Memory B cell (primary cell): ENCODE measurements around the gene CBFA2T3.

Experiments used
- ATAC-seq: fragments of 150-1000 bp; cut with Tn5 transposase; 2 replicates; pipeline ENCODE4 v1.10.0; 2021; ENCODE audit warnings: low read depth, mild to moderate bottlenecking, moderate library complexity
- DNase-seq, 2 donors: peaks; one replicate each; pipeline ENCODE4 v3.0.0; 2022; ENCODE audit warnings: low spot score in 2 of 2
- H3K27ac Mint-ChIP-seq: one replicate; pipeline ENCODE4 v1.8.0; 2022; ENCODE audit warnings: mild to moderate bottlenecking, moderate library complexity, mixed read lengths
- H3K27me3 Mint-ChIP-seq: one replicate; pipeline ENCODE4 v1.8.0; 2022; ENCODE audit warnings: mixed read lengths
- H3K36me3 Mint-ChIP-seq: one replicate; pipeline ENCODE4 v1.8.0; 2022; ENCODE audit warnings: mild to moderate bottlenecking, mixed read lengths
- H3K4me1 Mint-ChIP-seq: one replicate; pipeline ENCODE4 v1.8.0; 2022; ENCODE audit warnings: mixed read lengths
- H3K4me3 Mint-ChIP-seq: one replicate; pipeline ENCODE4 v1.8.0; 2022; ENCODE audit warnings: mild to moderate bottlenecking, moderate library complexity, mixed read lengths
- H3K9me3 Mint-ChIP-seq: one replicate; pipeline ENCODE4 v1.8.0; 2022; ENCODE audit warnings: mixed read lengths

The CBFA2T3 gene

GRCh38 chr16:88912556-88912955 lies 64.5 kb downstream of the CBFA2T3 start:
- H3K4me1 Mint-ChIP-seq = peaks cover 40% of the 10 kb centered on the region
- ATAC-seq (no peak), DNase-seq (no peak)
- no peak overlapping the region for H3K4me3 Mint-ChIP-seq
- H3K36me3 Mint-ChIP-seq = peaks cover 24% of the 10 kb centered on the region
- no peaks in the 10 kb centered on the region for H3K9me3 Mint-ChIP-seq
- H3K27me3 Mint-ChIP-seq = no peaks in the 10 kb centered on the region
- peak overlapping the region; percentile 87 for H3K27ac Mint-ChIP-seq

DNA sequence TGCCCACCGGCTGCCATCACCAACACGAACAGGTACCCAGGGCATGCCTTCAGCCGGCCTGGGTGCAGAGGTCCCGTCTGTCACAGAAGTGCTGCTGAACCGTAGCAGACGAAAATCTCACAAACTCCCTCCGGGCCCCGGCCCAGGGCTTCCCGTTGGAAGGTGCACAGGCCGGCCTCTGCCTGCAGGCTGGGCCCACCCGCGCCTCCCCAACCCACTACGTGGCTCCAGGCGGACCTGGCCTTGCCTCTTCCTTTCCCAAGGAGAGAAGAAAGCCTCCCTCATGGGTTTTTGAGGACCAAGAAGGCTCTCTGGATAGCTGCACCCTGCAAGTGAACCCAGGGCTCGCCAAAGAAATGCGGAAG lies 65.1 kb downstream of the CBFA2T3 start:
- ATAC-seq = no peak
- Mint-ChIP-seq H3K4me1 (peaks cover 38% of the 10 kb centered on the region), H3K27me3 (no peaks in the 10 kb centered on the region), H3K27ac (no peak overlapping the region), H3K9me3 (no peaks in the 10 kb centered on the region), H3K4me3 (no peak overlapping the region), H3K36me3 (peaks cover 23% of the 10 kb centered on the region)
- DNase-seq = no peak

- peak overlapping the region; percentile 88 for H3K27ac Mint-ChIP-seq
- DNase-seq (peak in 1 of 2 donors; percentile 47), ATAC-seq (peak; percentile 81)
- no peaks in the 10 kb centered on the region for H3K27me3 Mint-ChIP-seq
- H3K4me1 Mint-ChIP-seq = peaks cover 36% of the 10 kb centered on the region
- H3K36me3 Mint-ChIP-seq = peaks cover 20% of the 10 kb centered on the region
- no peaks in the 10 kb centered on the region for H3K9me3 Mint-ChIP-seq
- peak overlapping the region; percentile 29 for H3K4me3 Mint-ChIP-seq
These were observed 65.7 kb downstream of the CBFA2T3 start for GRCh38 chr16:88911136-88911945.

GRCh38 chr16:88910284-88911135 lies 66.5 kb downstream of the CBFA2T3 start:
- H3K27me3 Mint-ChIP-seq = no peaks in the 10 kb centered on the region
- H3K9me3 Mint-ChIP-seq = no peaks in the 10 kb centered on the region
- ATAC-seq (no peak), DNase-seq (no peak)
- no peak overlapping the region for H3K4me3 Mint-ChIP-seq
- H3K36me3 Mint-ChIP-seq = peaks cover 15% of the 10 kb centered on the region
- peak overlapping the region; percentile 88 for H3K27ac Mint-ChIP-seq
- peaks cover 35% of the 10 kb centered on the region for H3K4me1 Mint-ChIP-seq

- no peak overlapping the region for H3K27ac Mint-ChIP-seq
- no peaks in the 10 kb centered on the region for H3K27me3 Mint-ChIP-seq
- DNase-seq = no peak
- H3K4me1 Mint-ChIP-seq = peaks cover 39% of the 10 kb centered on the region
- ATAC-seq = no peak
- peaks cover 15% of the 10 kb centered on the region for H3K36me3 Mint-ChIP-seq
- H3K9me3 Mint-ChIP-seq = no peaks in the 10 kb centered on the region
- H3K4me3 Mint-ChIP-seq = no peak overlapping the region
These were observed 67.4 kb downstream of the CBFA2T3 start for GRCh38 chr16:88909431-88910210.

- no peak overlapping the region for H3K27ac Mint-ChIP-seq
- H3K27me3 Mint-ChIP-seq = no peaks in the 10 kb centered on the region
- H3K36me3 Mint-ChIP-seq = peaks cover 8% of the 10 kb centered on the region
- H3K4me3 Mint-ChIP-seq = no peak overlapping the region
- peaks cover 35% of the 10 kb centered on the region for H3K4me1 Mint-ChIP-seq
- ATAC-seq = no peak
- H3K9me3 Mint-ChIP-seq = no peaks in the 10 kb centered on the region
- DNase-seq = no peak
These were observed 68.7 kb downstream of the CBFA2T3 start for GRCh38 chr16:88908307-88908706.

GRCh38 chr16:88907768-88908167 lies 69.2 kb downstream of the CBFA2T3 start:
- ATAC-seq = no peak
- no peak for DNase-seq
- Mint-ChIP-seq H3K4me1 (peaks cover 35% of the 10 kb centered on the region), H3K27ac (no peak overlapping the region), H3K36me3 (peaks cover 8% of the 10 kb centered on the region), H3K9me3 (no peaks in the 10 kb centered on the region), H3K27me3 (no peaks in the 10 kb centered on the region), H3K4me3 (no peak overlapping the region)

DNA sequence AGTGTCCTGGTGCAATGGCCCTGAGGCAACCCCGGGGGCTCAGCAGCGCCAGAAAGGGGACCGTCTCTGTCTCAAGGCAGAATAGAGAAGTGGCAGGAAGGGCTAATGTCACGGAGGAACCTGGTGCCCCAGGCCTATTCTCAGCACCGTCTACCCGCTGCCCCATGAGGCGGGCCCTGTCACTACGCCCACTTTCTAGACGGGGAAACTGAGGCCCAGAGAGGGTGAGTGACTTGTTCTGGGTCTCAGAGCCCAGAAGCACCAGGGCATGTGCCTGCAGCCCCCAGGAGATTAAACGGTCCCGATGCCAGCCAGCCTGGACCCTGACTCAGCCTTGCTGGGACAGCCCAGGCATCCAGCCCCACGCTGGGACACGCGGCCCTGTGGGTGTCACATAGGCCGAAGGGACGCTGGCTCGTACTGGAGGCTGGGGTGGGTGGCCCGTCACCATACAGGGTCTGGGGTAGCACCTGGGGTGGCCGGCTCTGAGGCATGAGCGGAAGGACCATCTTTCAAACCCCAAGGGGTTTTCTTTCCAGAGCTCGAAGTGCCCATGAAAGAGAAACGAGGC lies 70.4 kb downstream of the CBFA2T3 start:
- DNase-seq (no peak), ATAC-seq (no peak)
- Mint-ChIP-seq H3K27me3 (no peaks in the 10 kb centered on the region), H3K27ac (no peak overlapping the region), H3K36me3 (peaks cover 6% of the 10 kb centered on the region), H3K4me3 (no peak overlapping the region), H3K9me3 (no peaks in the 10 kb centered on the region), H3K4me1 (peaks cover 31% of the 10 kb centered on the region)

DNA sequence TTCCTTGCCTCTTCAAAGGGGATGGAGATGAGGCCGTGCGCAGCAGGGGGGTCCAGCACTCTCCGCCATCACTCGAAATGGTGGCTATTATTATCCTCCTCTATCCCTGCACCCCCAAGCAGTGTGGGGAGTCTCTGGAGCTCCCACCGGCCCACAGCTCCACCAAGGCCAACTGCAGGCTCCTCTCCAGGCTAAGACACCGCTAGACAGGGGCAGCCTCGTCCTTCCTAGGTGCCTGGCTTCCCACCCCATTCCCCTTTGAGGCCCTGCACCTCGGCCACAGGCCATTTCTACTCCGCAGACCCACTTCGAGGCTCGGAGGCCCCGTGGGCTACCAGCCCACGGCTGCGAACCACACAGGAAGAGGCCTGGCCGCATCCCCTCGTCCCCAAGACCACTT lies 71.0 kb downstream of the CBFA2T3 start:
- no peak for ATAC-seq
- DNase-seq = no peak
- Mint-ChIP-seq H3K27me3 (no peaks in the 10 kb centered on the region), H3K27ac (no peak overlapping the region), H3K4me3 (no peak overlapping the region), H3K9me3 (no peaks in the 10 kb centered on the region), H3K4me1 (peaks cover 25% of the 10 kb centered on the region), H3K36me3 (peaks cover 6% of the 10 kb centered on the region)

DNA sequence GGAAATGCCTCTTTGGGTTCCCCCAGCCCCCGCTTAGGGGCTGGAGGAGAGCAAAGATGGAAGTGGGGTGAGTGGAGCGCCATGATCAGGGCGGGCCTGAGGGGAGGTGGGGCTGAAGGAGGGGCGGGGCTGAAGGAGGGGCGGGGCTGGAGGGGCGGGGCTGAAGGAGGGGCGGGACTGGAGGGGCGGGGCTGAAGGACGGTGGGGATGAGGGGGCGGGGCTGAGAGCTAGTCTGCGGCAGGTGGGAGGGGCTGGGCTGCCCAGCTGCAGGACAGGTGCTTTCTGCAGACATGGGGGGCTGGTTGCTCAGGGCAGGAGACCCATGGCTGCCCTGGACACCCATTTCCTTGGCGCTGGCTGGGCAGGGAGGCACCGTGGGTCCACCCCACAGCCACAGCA lies 71.4 kb downstream of the CBFA2T3 start:
- Mint-ChIP-seq H3K27me3 (no peaks in the 10 kb centered on the region), H3K4me3 (no peak overlapping the region), H3K9me3 (no peaks in the 10 kb centered on the region), H3K36me3 (peaks cover 6% of the 10 kb centered on the region), H3K27ac (no peak overlapping the region), H3K4me1 (peaks cover 24% of the 10 kb centered on the region)
- DNase-seq (peak in 1 of 2 donors; percentile 25), ATAC-seq (peak; percentile 70)

- Mint-ChIP-seq H3K27me3 (no peaks in the 10 kb centered on the region), H3K27ac (no peak overlapping the region), H3K4me1 (peaks cover 17% of the 10 kb centered on the region), H3K4me3 (no peak overlapping the region), H3K36me3 (peaks cover 2% of the 10 kb centered on the region), H3K9me3 (no peaks in the 10 kb centered on the region)
- DNase-seq (no peak), ATAC-seq (no peak)
These were observed 72.2 kb downstream of the CBFA2T3 start for GRCh38 chr16:88904676-88905365.

DNA sequence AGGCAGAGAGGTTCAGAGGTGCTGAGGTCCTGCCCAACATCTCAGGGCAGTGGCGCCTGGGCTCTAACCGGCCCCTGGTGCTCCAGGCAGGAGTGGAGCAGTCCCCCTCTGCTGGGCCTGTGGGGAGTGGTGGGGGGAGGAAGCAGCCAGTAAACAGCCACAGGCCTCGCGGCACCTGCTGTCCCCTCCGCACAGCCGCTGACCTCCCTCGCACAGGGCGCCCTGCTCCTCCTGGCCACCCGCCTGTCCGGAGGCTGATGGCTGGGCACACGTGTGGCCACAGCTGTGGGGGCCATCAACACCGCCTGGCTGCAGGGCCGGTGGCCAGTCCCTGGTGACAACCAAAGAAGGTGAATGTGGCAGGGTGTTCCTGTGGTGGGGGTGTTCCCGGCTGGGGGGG lies 73.7 kb downstream of the CBFA2T3 start:
- DNase-seq = no peak
- no peak for ATAC-seq
- H3K27ac Mint-ChIP-seq = no peak overlapping the region
- no peaks in the 10 kb centered on the region for H3K9me3 Mint-ChIP-seq
- H3K27me3 Mint-ChIP-seq = no peaks in the 10 kb centered on the region
- H3K36me3 Mint-ChIP-seq = no peaks in the 10 kb centered on the region
- peaks cover 15% of the 10 kb centered on the region for H3K4me1 Mint-ChIP-seq
- no peak overlapping the region for H3K4me3 Mint-ChIP-seq

GRCh38 chr16:88902744-88903143 lies 74.3 kb downstream of the CBFA2T3 start:
- H3K27ac Mint-ChIP-seq = no peak overlapping the region
- H3K4me1 Mint-ChIP-seq = peaks cover 14% of the 10 kb centered on the region
- H3K36me3 Mint-ChIP-seq = no peaks in the 10 kb centered on the region
- H3K4me3 Mint-ChIP-seq = no peak overlapping the region
- H3K9me3 Mint-ChIP-seq = no peaks in the 10 kb centered on the region
- no peak for ATAC-seq
- no peak for DNase-seq
- no peaks in the 10 kb centered on the region for H3K27me3 Mint-ChIP-seq
